GM19025 (cell line): ENCODE data around the gene ASIC1.
"Not testable (repeated sequence)": the region's sequence is repeated elsewhere in the genome, so short reads cannot be mapped to it uniquely, and the experiment has no call there.

Experiments
- ATAC-seq: cut with Tn5 transposase; IDR thresholded peaks from one replicate; pipeline ENCODE4 v1.9.1; 2021; ENCODE audit warnings: mild to moderate bottlenecking, low read depth, moderate library complexity; ENCODE audit not compliant: unreplicated experiment

The ASIC1 gene

DNA sequence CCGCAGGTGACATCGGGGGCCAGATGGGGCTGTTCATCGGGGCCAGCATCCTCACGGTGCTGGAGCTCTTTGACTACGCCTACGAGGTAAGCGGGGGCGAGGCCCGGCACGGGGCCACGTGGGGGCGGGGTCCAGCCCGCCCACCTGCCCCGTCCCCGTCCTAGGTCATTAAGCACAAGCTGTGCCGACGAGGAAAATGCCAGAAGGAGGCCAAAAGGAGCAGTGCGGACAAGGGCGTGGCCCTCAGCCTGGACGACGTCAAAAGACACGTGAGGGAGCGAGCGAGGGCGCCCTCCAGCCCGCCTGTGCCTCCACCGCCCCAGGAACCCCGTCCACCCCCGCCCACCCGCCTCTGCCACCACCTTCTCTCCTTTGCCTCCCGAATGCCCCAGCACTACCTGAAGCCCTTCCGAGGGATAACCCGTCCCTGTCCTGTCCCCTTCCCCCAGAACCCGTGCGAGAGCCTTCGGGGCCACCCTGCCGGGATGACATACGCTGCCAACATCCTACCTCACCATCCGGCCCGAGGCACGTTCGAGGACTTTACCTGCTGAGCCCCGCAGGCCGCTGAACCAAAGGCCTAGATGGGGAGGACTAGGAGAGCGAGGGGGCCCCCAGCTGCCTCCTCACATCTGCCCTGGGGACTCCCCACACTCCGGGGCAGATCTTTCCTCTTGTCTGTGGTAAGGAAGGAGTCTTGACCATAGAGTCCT lies 23.9 kb downstream of the ASIC1 start:
- no peak for ATAC-seq

DNA sequence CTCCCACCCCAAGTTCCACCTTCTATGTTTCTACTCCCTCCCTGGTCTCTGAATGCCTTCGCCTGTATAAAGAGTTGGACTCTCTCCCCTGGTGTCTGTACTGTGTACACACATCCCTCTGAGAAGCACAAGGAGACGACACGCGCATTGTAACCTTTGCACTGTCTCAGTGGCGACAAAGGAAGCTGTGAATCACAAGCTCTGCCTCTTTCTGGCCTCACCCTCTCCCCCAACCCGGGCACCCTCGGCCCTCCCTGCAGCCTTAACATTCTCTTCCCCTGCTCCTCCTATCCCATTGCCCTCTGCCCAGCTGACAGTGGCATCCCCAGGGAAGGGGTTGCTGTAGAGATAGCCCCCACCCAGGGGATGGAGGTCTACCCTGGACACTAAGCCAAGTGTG lies 25.2 kb downstream of the ASIC1 start:
- no peak for ATAC-seq

DNA sequence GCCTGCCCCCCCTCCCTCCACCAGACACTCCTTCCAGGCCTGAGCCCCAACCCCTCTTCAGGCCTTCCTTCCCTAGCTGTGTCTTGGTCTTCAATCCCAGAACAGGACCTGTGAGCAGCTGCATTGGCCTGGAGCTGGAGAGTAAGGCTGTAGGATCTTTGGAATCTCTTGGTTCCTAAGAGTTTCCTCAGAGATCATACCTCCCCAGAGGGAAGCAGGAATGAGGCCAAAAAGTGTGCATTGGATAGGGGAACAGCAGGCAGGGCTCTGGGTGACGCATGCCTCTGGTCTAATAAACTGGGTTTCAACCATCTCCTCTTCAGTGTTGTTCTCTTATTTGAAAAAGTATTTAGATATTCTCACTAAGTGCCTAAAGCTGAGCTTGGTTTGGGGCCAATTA lies 25.9 kb downstream of the ASIC1 start:
- no peak for ATAC-seq

DNA sequence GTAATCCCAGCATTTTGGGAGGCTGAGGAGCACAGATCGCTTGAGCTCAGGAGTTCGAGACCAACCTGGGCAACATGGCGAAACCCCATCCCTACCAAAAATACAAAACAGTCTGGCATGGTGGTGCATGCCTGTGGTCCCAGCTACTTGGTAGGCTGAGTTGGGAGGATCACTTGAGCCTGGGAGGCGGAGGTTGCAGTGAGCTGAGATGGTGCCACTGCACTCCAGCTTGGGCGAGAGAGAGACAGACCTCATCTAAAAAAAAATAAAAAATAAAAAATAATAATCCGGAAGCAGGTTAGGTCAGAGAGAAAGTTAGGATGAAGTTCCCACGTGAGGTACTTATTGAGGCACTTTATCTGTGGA lies 27.0 kb downstream of the ASIC1 start:
- not testable (repeated sequence) for ATAC-seq

DNA sequence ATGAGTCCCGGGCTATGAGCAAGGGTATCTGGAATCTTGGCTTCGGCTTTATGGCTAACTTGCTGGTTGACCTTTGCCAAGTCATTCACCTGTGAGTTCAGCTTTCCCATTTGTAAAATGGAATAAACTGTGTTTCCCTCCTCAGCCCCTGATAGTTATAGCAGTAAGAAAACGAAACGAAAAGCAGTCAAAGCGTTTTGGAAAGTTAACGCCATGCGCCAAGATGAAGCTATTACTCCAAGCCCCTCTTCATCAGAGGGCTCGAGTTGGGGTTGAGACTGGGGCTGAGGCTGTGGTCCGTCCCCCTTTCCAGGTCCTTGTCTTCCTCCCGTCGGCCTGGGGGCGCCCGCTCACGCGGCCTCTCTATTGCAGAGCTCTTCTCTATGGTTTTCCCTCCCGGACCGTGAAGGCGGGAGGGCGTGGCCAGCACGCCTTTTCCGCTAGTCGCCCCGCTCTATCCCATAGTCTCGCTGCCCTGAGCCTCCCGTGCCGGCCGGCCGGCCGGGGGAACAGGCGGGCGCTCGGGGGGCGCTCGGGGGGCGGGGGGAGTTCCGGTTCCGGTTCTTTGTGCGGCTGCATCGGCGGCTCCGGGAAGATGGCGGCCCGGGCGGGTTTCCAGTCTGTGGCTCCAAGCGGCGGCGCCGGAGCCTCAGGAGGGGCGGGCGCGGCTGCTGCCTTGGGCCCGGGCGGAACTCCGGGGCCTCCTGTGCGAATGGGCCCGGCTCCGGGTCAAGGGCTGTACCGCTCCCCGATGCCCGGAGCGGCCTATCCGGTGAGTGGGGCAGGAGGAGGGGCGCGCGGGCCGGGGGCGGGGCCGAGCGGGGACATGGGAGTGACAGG lies 27.6 kb downstream of the ASIC1 start, which contains the start of gene SMARCD1:
TSS of gene SMARCD1 (plus strand) at position 568 of the 840 bp plus-strand sequence. CDS start at position 596, 28 bp downstream.
- ATAC-seq = peak; percentile 90

DNA sequence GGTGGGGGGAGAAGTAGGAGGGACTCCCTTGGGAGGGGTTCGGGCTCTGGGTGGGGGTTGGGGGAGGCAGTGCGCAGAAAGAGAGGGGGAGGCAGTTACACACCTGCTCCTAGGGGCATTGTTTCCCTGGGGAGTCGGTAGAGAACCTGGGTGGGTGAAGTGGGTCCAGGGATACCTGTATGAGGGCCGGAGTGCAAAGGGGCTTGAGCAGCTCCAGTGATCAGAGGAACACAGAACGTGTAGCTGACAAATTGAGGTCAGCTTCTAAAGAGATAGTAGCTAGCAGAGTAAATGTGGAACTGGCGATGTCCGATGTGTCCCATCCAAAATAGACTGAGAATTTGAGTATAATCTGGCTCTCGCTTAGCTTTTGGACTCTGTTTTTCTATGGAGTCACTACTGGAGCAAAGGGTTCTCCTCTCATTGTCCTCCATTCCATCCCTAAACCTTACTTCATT lies 28.2 kb downstream of the ASIC1 start:
- no peak for ATAC-seq

DNA sequence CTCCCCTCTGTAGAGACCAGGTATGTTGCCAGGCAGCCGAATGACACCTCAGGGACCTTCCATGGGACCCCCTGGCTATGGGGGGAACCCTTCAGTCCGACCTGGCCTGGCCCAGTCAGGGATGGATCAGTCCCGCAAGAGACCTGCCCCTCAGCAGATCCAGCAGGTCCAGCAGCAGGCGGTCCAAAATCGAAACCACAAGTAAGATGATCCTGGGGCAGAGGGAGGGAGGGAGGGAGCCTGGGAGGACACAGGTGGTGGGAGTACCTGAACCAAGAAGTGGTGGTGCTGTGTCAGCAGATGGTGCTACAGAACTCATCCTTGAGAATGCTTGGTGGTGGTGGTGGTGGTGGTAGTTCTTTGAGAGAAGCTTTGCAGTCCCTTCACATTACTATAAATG lies 28.8 kb downstream of the ASIC1 start:
- no peak for ATAC-seq

DNA sequence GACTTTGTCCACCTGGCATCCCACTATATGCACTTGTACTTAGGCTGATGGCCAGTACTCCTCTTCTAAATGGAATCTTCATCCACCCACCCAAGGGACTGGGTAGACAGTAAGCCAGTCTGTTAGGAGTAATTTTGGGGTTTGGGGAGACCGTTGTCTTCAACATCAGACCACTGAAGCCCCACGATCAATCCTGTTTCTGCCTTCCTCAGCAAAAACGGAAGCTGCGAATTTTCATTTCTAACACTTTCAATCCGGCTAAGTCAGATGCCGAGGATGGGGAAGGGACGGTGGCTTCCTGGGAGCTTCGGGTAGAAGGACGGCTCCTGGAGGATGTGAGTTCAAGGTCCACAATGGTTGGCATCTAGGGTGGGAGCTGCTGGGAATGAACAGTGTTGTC lies 29.8 kb downstream of the ASIC1 start:
- ATAC-seq = no peak

DNA sequence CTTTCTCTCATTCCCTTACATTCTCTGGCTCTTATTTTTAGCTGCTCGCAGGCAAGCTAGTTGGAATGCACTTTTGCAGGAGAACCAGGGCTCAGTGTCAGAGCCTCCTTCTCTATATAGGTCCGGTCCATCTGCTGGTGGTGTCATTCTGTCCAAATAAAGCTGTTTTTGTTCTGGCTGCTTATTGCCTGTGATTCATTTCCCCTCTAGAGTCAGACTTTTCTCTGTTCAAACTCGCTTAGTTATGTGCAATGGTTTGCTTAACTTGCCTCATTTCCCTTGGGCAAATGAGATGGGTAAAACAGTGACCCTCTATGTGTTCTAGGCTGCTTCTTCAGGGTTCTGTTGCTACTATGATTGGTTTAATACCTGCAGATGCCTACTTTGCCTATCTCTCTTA lies 30.6 kb downstream of the ASIC1 start:
- no peak for ATAC-seq

DNA sequence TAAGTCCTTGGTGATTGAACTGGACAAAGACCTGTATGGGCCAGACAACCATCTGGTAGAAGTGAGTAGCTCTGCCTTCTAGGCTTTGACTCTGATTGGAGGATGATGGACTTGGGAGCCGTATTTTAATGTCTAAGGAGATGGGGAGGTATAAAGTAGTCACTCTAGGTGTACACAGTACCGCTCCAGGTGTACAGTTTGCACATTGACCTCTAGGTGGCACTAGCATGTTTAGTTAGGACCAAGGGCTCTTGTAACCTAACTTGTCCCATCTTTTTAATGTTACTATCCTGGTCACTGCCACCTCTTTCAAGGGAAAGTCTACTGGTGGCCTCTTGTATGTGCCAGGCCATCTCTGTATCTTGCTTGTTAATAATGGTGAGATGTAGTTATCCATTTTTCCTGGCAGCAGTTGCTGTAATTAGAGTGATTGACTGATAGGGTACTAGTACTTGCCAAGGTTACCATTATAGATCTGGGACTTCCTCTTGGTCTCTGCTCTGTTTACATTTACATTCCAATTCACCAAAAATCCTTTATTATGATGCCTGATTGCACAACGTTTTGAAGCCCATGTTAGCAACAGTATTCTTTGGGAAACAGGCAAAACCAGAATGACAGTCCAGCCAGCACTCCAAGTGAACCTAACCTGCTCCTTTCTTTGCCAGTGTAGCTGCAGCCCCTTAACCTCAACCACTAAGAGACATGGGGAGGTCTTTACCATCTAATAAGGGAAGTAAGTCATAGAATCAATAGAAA lies 31.4 kb downstream of the ASIC1 start:
- no peak for ATAC-seq

DNA sequence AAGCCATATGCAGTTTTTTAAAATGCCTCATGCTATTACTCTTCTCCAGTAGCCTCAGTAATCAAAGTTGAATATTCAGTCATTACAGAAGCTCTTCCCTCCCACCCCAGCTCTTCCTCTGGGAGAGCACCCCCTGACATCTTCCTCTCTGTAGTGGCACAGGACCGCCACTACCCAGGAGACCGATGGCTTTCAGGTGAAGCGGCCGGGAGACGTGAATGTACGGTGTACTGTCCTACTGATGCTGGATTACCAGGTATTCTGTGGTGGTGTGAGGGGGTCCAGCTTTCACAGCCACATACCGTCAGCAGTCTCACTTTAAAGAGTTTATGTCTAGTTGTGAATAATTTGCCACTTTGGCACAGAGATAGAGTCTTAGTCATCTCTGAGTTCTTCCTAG lies 32.3 kb downstream of the ASIC1 start:
- no peak for ATAC-seq

DNA sequence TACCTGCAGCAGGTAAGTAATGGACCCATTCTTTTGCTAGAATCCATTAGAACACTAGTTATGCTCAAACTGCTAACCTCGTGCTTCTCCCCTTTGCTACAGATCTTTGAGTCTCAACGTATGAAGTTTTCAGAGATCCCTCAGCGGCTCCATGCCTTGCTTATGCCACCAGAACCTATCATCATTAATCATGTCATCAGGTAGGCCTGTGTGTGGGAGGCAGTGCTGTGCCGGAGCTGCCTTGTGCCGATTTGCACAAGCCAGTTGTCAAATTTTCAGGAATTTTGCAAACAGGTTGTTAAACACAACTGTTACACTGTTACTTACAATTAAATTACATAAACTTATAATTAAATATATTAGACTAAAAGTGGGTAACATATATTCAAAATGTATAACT lies 33.0 kb downstream of the ASIC1 start:
- no peak for ATAC-seq

DNA sequence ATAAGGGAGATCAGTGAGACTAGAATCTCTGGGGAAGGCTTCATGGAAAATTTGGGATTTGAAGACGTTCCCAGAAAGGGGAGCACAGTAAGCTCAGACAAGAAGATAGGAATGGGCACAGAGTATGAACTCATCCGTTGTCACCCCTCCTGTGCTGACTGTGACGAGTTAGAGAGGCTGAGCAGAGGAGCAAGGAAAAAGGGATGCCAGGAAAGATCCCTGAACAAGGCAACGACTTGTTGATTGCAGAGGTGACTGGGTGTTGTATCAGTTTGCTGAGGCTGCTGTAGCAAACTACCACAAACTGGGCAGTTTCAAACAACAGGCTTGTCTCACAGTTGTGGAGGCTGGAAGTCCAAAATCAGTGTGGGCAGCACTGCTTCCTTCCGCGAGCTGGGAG lies 40.6 kb downstream of the ASIC1 start:
- no peak for ATAC-seq

DNA sequence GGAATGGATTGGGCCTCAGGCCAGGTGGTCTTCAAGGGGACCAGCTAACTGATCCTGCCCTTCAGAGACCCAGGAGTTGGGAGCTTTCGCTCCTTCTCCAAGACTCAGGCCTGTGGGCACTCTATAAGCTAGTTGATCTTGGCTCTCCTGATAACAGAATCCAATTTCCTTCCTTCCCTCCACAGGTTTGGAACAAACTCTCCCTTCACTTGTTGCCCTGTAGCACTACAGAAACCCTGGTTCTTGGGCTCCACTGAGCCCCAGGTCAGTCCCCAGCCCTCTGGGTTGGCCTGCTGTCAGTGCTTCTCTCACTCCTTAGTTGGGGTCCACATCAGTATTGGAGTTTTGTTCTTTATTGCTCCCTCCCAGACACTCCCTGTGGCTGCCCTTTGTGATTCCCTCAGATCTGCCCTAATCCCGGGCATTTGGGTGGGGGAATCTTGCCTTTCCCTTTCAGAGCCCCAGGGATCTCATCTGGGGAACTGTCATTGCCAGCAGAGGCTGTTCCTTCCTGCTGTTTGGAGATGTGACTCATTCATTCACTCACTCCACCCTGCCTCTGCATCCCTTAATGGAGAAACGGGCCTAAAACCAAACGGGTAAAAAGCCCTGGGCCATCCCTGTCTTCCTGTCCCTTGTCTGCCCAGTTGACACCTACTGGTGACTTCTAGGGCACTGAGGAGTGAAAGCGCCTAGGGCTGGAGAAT lies 42.1 kb downstream of the ASIC1 start:
- ATAC-seq = no peak

DNA sequence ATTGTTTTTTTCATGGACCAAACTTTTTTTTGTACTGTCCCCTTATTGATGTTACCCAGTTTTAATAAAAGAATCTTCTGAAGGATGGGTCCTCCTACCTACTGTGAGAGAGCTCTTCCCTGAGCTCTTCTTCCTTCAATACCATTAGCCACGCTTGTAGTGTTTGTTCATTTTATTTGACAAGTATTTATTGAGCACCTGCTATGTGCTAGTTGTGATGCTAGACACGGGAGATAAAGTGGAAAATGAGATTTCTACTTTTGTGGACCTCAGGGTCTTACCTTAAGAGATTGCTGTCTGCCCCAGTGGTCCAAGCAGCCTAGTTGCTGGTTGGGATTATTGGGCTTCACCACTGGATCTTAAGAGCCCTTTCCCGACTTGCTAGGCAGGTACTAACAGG lies 43.2 kb downstream of the ASIC1 start:
- ATAC-seq = no peak

DNA sequence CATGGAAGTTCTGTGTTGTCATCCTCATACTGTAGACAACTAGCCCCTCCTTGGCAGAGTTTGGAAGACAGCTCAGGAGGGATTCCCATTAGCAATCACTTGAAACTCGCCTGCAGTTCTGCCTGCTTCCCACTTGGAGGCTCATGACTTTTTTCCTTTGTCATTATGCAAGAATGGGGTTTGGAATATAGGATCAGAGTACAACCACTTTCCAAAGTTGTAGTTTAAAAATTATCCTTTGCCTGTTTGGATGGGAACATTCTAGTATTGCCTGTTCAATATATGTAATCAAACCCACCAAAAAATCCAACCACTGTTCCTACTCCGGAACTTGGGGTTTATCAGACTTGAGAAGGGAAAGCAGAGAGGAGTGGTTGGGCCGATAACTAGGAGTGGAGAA lies 44.3 kb downstream of the ASIC1 start:
- no peak for ATAC-seq

DNA sequence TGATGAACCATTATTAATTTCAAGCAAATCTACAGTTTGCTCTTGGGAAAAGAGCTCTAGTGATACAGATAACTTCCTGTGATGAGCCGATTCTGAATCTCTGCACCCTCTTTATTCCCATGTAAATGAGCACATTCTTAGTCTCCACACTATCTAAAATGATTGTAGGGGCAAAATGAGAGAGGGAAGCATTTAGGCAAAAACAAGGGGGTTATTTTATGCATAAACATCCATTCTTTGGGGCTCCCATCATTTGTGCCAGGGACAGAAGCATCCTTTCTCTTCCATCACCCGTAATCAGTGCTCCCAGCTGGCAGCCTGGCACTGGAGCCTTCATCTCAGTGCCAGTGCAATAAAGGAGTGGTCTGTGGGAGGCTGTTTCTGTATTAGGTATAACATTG lies 44.7 kb downstream of the ASIC1 start:
- ATAC-seq = no peak

DNA sequence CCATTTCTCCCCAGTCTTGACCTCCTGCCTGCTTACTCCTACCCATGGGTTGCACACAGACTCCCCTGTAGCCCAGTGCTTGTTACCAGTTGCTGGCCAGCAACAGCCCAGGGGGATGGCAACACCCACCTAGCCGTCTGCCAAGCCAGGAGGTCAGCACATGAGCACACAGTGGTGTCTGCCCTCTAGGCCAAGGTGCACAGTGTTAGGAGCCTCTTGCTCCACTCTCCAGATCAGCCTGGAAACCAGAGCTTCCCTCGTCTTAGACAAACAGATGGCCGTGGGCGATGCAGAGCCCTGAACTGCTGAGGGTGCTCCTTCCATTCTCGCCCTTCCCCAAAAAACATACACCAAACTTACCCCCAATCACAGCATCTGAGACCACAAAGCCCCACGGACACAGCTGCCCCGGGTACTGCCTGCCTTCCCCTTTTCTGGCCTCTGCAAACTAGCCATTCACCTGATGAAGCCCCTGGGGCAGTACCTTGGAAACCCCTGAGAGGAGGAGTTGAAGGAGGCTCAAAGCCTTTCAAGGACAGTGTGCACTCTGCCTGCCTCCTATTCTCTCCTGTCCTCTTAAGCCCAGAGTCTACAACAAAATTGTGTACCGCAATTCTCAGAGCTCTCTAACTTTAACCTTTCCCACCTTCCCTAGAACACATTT lies 45.4 kb downstream of the ASIC1 start:
- ATAC-seq = no peak

DNA sequence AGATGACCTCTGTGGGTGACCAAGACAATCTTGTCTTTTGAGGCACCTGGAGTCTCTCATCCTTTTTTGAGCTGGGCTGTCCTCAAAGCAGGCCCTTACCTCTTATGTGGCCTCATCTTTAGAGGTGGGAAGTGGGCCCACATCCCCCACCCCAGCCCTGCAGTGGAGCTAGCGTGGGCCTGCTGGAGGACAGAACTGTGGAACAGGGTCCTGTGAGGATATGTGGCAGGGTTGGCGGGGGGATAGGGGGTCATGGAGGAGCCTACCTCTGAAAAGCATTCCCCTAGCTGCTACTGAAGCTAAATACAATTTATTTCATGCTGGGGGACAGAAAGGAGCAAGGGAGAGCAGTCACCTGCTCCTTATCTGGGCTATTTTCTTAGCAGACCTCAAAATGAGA lies 46.0 kb downstream of the ASIC1 start:
- ATAC-seq = no peak

DNA sequence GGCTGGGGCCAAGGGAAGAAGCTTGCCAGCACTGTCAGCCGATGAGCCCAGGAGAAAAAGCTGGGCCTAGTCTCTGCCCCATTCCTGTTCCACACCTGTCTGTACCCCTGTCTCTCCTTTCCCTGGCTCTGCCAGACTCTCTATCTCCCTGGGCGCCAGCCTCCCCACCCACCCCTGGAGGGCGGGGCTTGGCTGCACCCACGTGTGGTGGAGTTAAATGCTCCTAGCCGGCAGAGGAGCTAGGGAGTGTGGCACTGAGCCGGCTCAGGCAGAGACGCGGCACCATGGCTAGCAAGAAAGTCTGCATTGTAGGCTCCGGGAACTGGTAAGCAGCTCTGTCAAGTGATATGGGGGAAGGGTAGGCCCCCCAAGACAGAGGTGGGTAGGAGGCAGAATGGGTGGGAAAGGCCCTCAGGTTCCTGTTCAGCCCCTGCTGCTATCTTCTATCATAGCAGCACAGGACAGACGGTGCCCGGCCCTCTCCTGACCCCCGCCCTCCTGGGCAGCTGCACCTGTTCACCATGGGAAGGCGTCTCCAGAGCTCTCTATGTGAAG lies 46.4 kb downstream of the ASIC1 start, which contains the start of gene GPD1:
TSS of gene GPD1 (plus strand) at position 242 of the 555 bp plus-strand sequence. CDS start at position 285, 43 bp downstream.
- ATAC-seq = no peak
